Testis (tissue), 3 donors: ENCODE results near the gene FHL3. TPM values are rescaled to one million over a fixed set of nuclear protein-coding genes. Genes with fewer than 3 reads are reported as not detected.
A peak's percentile ranks its signal among the peaks of the same experiment; 100 is the strongest.

ENCODE experiments used
- DNase-seq: peaks from one replicate; pipeline ENCODE4 v3.0.0-alpha.2; 2019
- H3K27ac ChIP-seq, 2 donors: fragments of 200-600 bp; sonication (generic); one replicate each; pipeline ENCODE4 v1.5.1; 2019
- H3K27me3 ChIP-seq: fragments of 200-600 bp; sonication (generic); one replicate; pipeline ENCODE4 v1.5.1; 2019
- H3K36me3 ChIP-seq: fragments of 200-600 bp; sonication (generic); one replicate; pipeline ENCODE4 v1.5.1; 2017; ENCODE audit warnings: low read depth; ENCODE audit errors: missing control alignments
- H3K4me1 ChIP-seq: fragments of 200-600 bp; sonication (generic); one replicate; pipeline ENCODE4 v1.5.1; 2019
- H3K4me3 ChIP-seq, 2 donors: fragments of 200-600 bp; sonication (generic); one replicate each; pipeline ENCODE4 v1.5.1; 2017 to 2019
- H3K9me3 ChIP-seq: fragments of 200-600 bp; sonication (generic); one replicate; pipeline ENCODE4 v1.5.1; 2017
- POLR2A ChIP-seq: fragments of 450-650 bp; IDR thresholded peaks from one replicate; pipeline ENCODE4 v1.6.1; 2017; ENCODE audit warnings: antibody characterized with exemption, mild to moderate bottlenecking, moderate library complexity
- WGBS, 2 donors: methylation state at CpG; one replicate each; pipeline ENCODE4 v1.1.5; 2018; 5-methylcytosine and 5-hydroxymethylcytosine counted together
- intact Hi-C: fragments of 100-400 bp; cut with DNase I; formaldehyde crosslinking; loops from one replicate; pipeline ENCODE4 v1.15.1; 2023; ENCODE audit warnings: low total_unique reads
- polyA plus RNA-seq: library from polyadenylated mRNA; stranded (reverse); fragments of 350-450 nt; fragmentation: Illumina TruSeq; extraction: RNeasy Lipid Tissue Mini Kit (QIAGEN cat#74804); gene quantifications from one replicate; pipeline ENCODE4 v1.2.3, GENCODE V29; 2014; ENCODE audit warnings: low read depth, low replicate concordance; ENCODE audit not compliant: insufficient read depth
- small RNA-seq, 2 donors: library from RNA; depleted of rRNA; stranded (forward); fragments of <200 nt; gene quantifications; one replicate each; pipeline ENCODE3, GENCODE V24; 2016
- total RNA-seq, 2 donors: library from RNA; depleted of rRNA; stranded (reverse); fragments of >200 nt; gene quantifications; one replicate each; pipeline ENCODE4 v1.2.3, GENCODE V29; 2016
- TF ChIP-seq, protein P1 (sequence below), 3 experiments: fragments of 450-650 bp in 2 of 3; fragments of 200-600 bp in 1 of 3; sonication (generic) in 1 of 3; IDR thresholded peaks; one replicate each; pipeline ENCODE4 v1.5.1; 2016 to 2019; ENCODE audit warnings: antibody characterized with exemption in 3 of 3, mild to moderate bottlenecking in 2 of 3, moderate library complexity in 1 of 3

The FHL3 gene
- total and polyA plus RNA-seq, 3 donors from 2014 or later, result 20.7 to 28.7 (median 21.3) TPM

GRCh38 chr1:37948841-37949240 lies 56.5 kb downstream of the FHL3 start:
- DNase-seq, result no peak
- intact Hi-C loops, result no loop called here

GRCh38 chr1:37948166-37948565 lies 57.1 kb downstream of the FHL3 start:
- H3K9me3 ChIP-seq, result no peaks in the 10 kb centered on the region
- no peaks in the 10 kb centered on the region for H3K4me1 ChIP-seq
- no peak for TF ChIP-seq POLR2A
- TF ChIP-seq, protein P1, sequence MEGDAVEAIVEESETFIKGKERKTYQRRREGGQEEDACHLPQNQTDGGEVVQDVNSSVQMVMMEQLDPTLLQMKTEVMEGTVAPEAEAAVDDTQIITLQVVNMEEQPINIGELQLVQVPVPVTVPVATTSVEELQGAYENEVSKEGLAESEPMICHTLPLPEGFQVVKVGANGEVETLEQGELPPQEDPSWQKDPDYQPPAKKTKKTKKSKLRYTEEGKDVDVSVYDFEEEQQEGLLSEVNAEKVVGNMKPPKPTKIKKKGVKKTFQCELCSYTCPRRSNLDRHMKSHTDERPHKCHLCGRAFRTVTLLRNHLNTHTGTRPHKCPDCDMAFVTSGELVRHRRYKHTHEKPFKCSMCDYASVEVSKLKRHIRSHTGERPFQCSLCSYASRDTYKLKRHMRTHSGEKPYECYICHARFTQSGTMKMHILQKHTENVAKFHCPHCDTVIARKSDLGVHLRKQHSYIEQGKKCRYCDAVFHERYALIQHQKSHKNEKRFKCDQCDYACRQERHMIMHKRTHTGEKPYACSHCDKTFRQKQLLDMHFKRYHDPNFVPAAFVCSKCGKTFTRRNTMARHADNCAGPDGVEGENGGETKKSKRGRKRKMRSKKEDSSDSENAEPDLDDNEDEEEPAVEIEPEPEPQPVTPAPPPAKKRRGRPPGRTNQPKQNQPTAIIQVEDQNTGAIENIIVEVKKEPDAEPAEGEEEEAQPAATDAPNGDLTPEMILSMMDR (IDR thresholded peaks at IDR 0.05), result no peak
- intact Hi-C loops, result no loop called here
- no peaks in the 10 kb centered on the region for H3K27me3 ChIP-seq
- no peak overlapping the region for H3K27ac ChIP-seq
- WGBS, 2 donors, result 60 to 67% methylated on average over 2 of the region's 2 CpGs
- no peak for DNase-seq
- H3K4me3 ChIP-seq, result no peak overlapping the region
- no peaks in the 10 kb centered on the region for H3K36me3 ChIP-seq

More at GRCh38 chr1:37948841-37949240, 56.5 kb downstream of the FHL3 start:
- H3K4me1 ChIP-seq, result no peaks in the 10 kb centered on the region
- H3K9me3 ChIP-seq, result no peaks in the 10 kb centered on the region
- no peak for TF ChIP-seq POLR2A
- TF ChIP-seq, protein P1 (IDR thresholded peaks at IDR 0.05), result no peak
- H3K27me3 ChIP-seq, result no peaks in the 10 kb centered on the region
- no peak overlapping the region for H3K4me3 ChIP-seq
- no peak overlapping the region for H3K27ac ChIP-seq
- H3K36me3 ChIP-seq, result no peaks in the 10 kb centered on the region

GRCh38 chr1:37947364-37947763 lies 58.0 kb downstream of the FHL3 start:
- Histone ChIP-seq H3K27me3 (no peaks in the 10 kb centered on the region), H3K4me1 (no peaks in the 10 kb centered on the region), H3K4me3 (no peak overlapping the region), H3K27ac (peak overlapping the region in 1 of 2 donors; percentile 86), H3K9me3 (no peaks in the 10 kb centered on the region), H3K36me3 (no peaks in the 10 kb centered on the region)
- no peak for DNase-seq
- TF ChIP-seq, protein P1 (IDR thresholded peaks at IDR 0.05), result no peak
- TF ChIP-seq POLR2A, result no peak
- WGBS, 2 donors, result 43 to 59% methylated on average over 6 of the region's 6 CpGs
- intact Hi-C loops, result no loop called here

Small RNA genes lying within 50 kb of the gene (small RNA-seq; reads per million reads assigned to genes)
- 0 reads per million in 2 donors for gene RF00017
- gene RNU6-510P, result 0 reads per million in 2 donors

Other genes with a start within 250 kb of the FHL3 start
- 10 to 100 TPM; 55.3 to 71.7 TPM for gene EPHA10, start 240.4 kb downstream of the FHL3 start, total RNA-seq
- 64.2 TPM for gene EPHA10, start 240.4 kb downstream of the FHL3 start, polyA plus RNA-seq
- 10 to 100 TPM in 1 of 2 donors, 1 to 10 TPM in 1; 7.9 to 11.0 TPM for gene MANEAL, start 211.7 kb downstream of the FHL3 start, total RNA-seq
- gene MANEAL, start 211.7 kb downstream of the FHL3 start, polyA plus RNA-seq, result 6.9 TPM
- 100 to 1,000 TPM; 147 to 188 TPM for gene C1orf122, start 197.7 kb downstream of the FHL3 start, total RNA-seq
- gene C1orf122, start 197.7 kb downstream of the FHL3 start, polyA plus RNA-seq, result 48.1 TPM
- 10 to 100 TPM; 42.8 to 46.7 TPM for gene YRDC, start 197.3 kb downstream of the FHL3 start, total RNA-seq
- 39.7 TPM for gene YRDC, start 197.3 kb downstream of the FHL3 start, polyA plus RNA-seq
- gene MTF1, start 145.9 kb downstream of the FHL3 start, total RNA-seq, result 10 to 100 TPM; 12.8 to 16.8 TPM
- gene MTF1, start 145.9 kb downstream of the FHL3 start, polyA plus RNA-seq, result 35.9 TPM
- gene INPP5B, start 58.5 kb downstream of the FHL3 start, total RNA-seq, result 10 to 100 TPM; 24.1 to 31.6 TPM
- gene INPP5B, start 58.5 kb downstream of the FHL3 start, polyA plus RNA-seq, result 15.3 TPM
- gene SF3A3, start 15.5 kb downstream of the FHL3 start, total RNA-seq, result 10 to 100 TPM; 59.3 to 74.6 TPM
- 87.5 TPM for gene SF3A3, start 15.5 kb downstream of the FHL3 start, polyA plus RNA-seq
- 10 to 100 TPM; 35.6 to 42.4 TPM for gene UTP11, start 7.2 kb upstream of the FHL3 start, total RNA-seq
- 43.3 TPM for gene UTP11, start 7.2 kb upstream of the FHL3 start, polyA plus RNA-seq
- gene POU3F1, start 41.3 kb upstream of the FHL3 start, total RNA-seq, result 1 to 10 TPM; 6.0 to 6.8 TPM
- gene POU3F1, start 41.3 kb upstream of the FHL3 start, polyA plus RNA-seq, result 1.6 TPM